ENCODE results near the gene LHX6.

Gene LHX6

GRCh38 chr9:122228568-122229484 lies at the start of gene LHX6:
TSS of gene LHX6 (minus strand) at chr9:122228957. CDS start at chr9:122228740, 217 bp downstream.
- peak; percentile 37 for DNase-seq (ENCODE audit: low read depth)
- TF ChIP-seq CTCF (conservative IDR thresholded peaks at IDR 0.05; ENCODE audit: control insufficient read depth, insufficient read depth, low read depth, low read length) = no peak
- peak within 1 kb of the TSS; percentile 1 for H3K4me3 ChIP-seq (ENCODE audit: control insufficient read depth, low read depth, low read length)

GRCh38 chr9:122277285-122277897 lies 48.6 kb upstream of the LHX6 start:
- TF ChIP-seq CTCF (conservative IDR thresholded peaks at IDR 0.05; ENCODE audit: control insufficient read depth, insufficient read depth, low read depth, low read length) = no peak
- no peak overlapping the region for H3K4me3 ChIP-seq (ENCODE audit: control insufficient read depth, low read depth, low read length)
- DNase-seq (ENCODE audit: low read depth) = no peak

DNA sequence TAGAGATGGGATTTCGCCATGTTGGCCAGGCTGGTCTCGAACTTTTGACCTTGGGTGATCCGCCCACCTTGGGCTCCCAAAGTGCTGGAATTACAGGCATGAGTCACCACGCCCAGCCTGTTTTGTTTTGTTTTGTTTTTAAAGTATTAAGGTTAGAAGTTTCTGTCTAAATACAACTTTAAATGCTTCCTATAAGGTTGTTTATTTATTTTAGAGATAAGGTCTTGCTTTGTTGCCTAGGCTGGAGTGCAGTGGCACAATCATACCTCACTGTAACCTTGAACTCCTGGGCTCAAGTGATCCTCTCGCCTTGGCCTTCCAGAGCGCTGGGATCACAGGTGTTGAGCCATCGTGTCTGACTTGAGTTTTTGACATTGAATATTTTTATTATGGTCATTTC lies 47.3 kb upstream of the LHX6 start:
- no peak overlapping the region for H3K4me3 ChIP-seq (ENCODE audit: control insufficient read depth, low read depth, low read length)
- peak; percentile 14 for DNase-seq (ENCODE audit: low read depth)
- TF ChIP-seq CTCF (conservative IDR thresholded peaks at IDR 0.05; ENCODE audit: control insufficient read depth, insufficient read depth, low read depth, low read length) = no peak

GRCh38 chr9:122274055-122274454 lies 45.3 kb upstream of the LHX6 start:
- no peak overlapping the region for H3K4me3 ChIP-seq (ENCODE audit: control insufficient read depth, low read depth, low read length)
- no peak for TF ChIP-seq CTCF (conservative IDR thresholded peaks at IDR 0.05; ENCODE audit: control insufficient read depth, insufficient read depth, low read depth, low read length)
- no peak for DNase-seq (ENCODE audit: low read depth)

DNA sequence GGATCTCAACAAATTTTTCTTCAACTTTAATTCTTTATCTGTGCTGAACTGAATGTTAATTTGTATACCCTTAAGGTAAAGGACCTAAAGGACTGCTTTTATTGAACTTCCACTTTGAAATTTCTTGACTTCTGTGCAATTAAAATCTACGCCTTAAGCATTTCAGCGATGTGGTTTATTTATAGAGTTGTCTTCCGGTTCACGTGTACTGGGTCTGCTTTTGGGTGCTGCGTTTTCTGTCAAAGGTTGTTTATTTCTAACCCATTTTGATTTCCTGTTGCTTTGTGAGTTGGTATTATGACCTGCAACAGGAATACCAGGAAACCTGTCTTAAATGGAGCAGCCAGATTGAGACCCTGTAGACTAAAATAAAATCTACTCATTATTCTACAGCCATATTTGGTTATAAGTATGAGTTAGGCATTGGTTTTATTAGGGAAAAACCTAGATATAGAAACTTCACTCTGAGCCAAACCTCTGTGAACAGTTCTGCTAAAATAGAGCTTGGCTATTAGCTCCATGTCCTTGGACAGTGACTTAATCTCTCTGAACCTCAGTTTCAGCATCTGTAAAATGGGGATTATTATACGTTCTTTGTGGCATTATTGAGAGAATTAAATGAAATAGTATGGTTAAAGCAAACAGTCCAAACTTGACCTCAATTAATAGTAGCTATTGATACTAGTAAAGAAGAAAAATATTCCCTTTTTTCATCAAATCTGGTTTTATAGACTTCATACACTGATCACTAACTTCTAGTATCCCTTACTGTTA lies 39.5 kb upstream of the LHX6 start:
- DNase-seq (ENCODE audit: low read depth) = no peak
- H3K4me3 ChIP-seq (ENCODE audit: control insufficient read depth, low read depth, low read length) = no peak overlapping the region
- TF ChIP-seq CTCF (conservative IDR thresholded peaks at IDR 0.05; ENCODE audit: control insufficient read depth, insufficient read depth, low read depth, low read length) = no peak

GRCh38 chr9:122265149-122265915 lies 36.6 kb upstream of the LHX6 start:
- peak; percentile 46 for DNase-seq (ENCODE audit: low read depth)
- H3K4me3 ChIP-seq (ENCODE audit: control insufficient read depth, low read depth, low read length) = peak overlapping the region; percentile 83
- TF ChIP-seq CTCF (conservative IDR thresholded peaks at IDR 0.05; ENCODE audit: control insufficient read depth, insufficient read depth, low read depth, low read length) = no peak
